ENCODE measurements around the gene POU2AF1.

Gene POU2AF1

GRCh38 chr11:111384494-111384893, 5.4 kb upstream of the POU2AF1 start:
- no peak for DNase-seq

- no peak for DNase-seq
Observed at GRCh38 chr11:111382451-111382850, 3.4 kb upstream of the POU2AF1 start.

- no peak for DNase-seq
Observed at GRCh38 chr11:111379602-111380136, 594 bp upstream of the POU2AF1 start.

- DNase-seq, result no peak
Observed at GRCh38 chr11:111378185-111378860, 752 bp downstream of the POU2AF1 start.

- DNase-seq, result no peak
Observed at GRCh38 chr11:111376181-111376871, 2.7 kb downstream of the POU2AF1 start.

- DNase-seq, result no peak
Observed at GRCh38 chr11:111373590-111373989, 5.5 kb downstream of the POU2AF1 start.

GRCh38 chr11:111372538-111372937, 6.5 kb downstream of the POU2AF1 start:
- no peak for DNase-seq

- no peak for DNase-seq
Observed at GRCh38 chr11:111370902-111371578, 8.0 kb downstream of the POU2AF1 start.

- DNase-seq, result no peak
Observed at GRCh38 chr11:111370270-111370901, 8.7 kb downstream of the POU2AF1 start.

- no peak for DNase-seq
Observed at GRCh38 chr11:111368285-111368560, 10.9 kb downstream of the POU2AF1 start.

- DNase-seq, result no peak
Observed at GRCh38 chr11:111367411-111368284, 11.4 kb downstream of the POU2AF1 start.

- DNase-seq, result no peak
Observed at GRCh38 chr11:111366560-111367410, 12.3 kb downstream of the POU2AF1 start.

GRCh38 chr11:111365722-111366559, 13.1 kb downstream of the POU2AF1 start:
- no peak for DNase-seq

GRCh38 chr11:111364503-111364902, 14.6 kb downstream of the POU2AF1 start:
- DNase-seq, result no peak

- DNase-seq, result no peak
Observed at GRCh38 chr11:111363985-111364384, 15.1 kb downstream of the POU2AF1 start.

GRCh38 chr11:111362887-111363411, 16.1 kb downstream of the POU2AF1 start:
- DNase-seq, result no peak

GRCh38 chr11:111361874-111362273, 17.2 kb downstream of the POU2AF1 start:
- no peak for DNase-seq

- peak in 1 of 2 donors; percentile 28 for DNase-seq
Observed at GRCh38 chr11:111361052-111361801, 17.8 kb downstream of the POU2AF1 start.
